MM.1S (cell line): ENCODE data around the gene GPR149.
A peak's percentile ranks its signal among the peaks of the same experiment; 100 is the strongest.

Source experiments
- DNase-seq: peaks from one replicate; pipeline ENCODE4 v3.0.0-alpha.2; 2015
- H2AFZ ChIP-seq: fragments of 300-600 bp; sonication (generic); 2 replicates; pipeline ENCODE4 v1.6.0; 2016; ENCODE audit warnings: antibody characterized with exemption, low read length
- H3F3A ChIP-seq: fragments of 300-600 bp; sonication (generic); 2 replicates; pipeline ENCODE4 v1.6.1; 2016; ENCODE audit warnings: mild to moderate bottlenecking, antibody characterized with exemption, low read length, moderate library complexity, mixed read lengths; ENCODE audit not compliant: insufficient read depth
- H3K27ac ChIP-seq: fragments of 300-600 bp; sonication (generic); 2 replicates; pipeline ENCODE4 v1.5.1; 2016; ENCODE audit warnings: mild to moderate bottlenecking, low read length
- H3K27me3 ChIP-seq: fragments of 300-600 bp; sonication (generic); replicated peaks from 2 replicates; pipeline ENCODE4 v1.6.0; 2016; ENCODE audit warnings: low read length; ENCODE audit not compliant: insufficient read depth
- H3K36me3 ChIP-seq: fragments of 300-600 bp; sonication (generic); replicated peaks from 2 replicates; pipeline ENCODE4 v1.6.1; 2016; ENCODE audit warnings: mild to moderate bottlenecking, low read length, mixed read lengths; ENCODE audit not compliant: insufficient read depth
- H3K4me1 ChIP-seq: fragments of 300-600 bp; sonication (generic); 2 replicates; pipeline ENCODE4 v1.6.1; 2016; ENCODE audit warnings: low read length, mixed read lengths
- H3K4me2 ChIP-seq: fragments of 300-600 bp; sonication (generic); 2 replicates; pipeline ENCODE4 v1.6.0; 2016; ENCODE audit warnings: low read depth, low read length
- H3K4me3 ChIP-seq: fragments of 300-600 bp; sonication (generic); 2 replicates; pipeline ENCODE4 v1.5.1; 2016; ENCODE audit warnings: low read length, mixed read lengths
- H3K79me2 ChIP-seq: fragments of 300-600 bp; sonication (generic); 2 replicates; pipeline ENCODE4 v1.6.1; 2016; ENCODE audit warnings: mixed run types, low read length, mixed read lengths
- H3K9ac ChIP-seq: fragments of 300-600 bp; sonication (generic); 2 replicates; pipeline ENCODE4 v1.6.1; 2016; ENCODE audit warnings: low read length, mixed read lengths
- H3K9me2 ChIP-seq: fragments of 300-600 bp; sonication (generic); replicated peaks from 2 replicates; pipeline ENCODE4 v1.6.1; 2016; ENCODE audit warnings: mild to moderate bottlenecking, low read length, mixed read lengths; ENCODE audit not compliant: insufficient read depth
- H3K9me3 ChIP-seq: fragments of 300-600 bp; sonication (generic); replicated peaks from 2 replicates; pipeline ENCODE4 v1.6.1; 2016; ENCODE audit warnings: mild to moderate bottlenecking, low read length, mixed read lengths; ENCODE audit not compliant: insufficient read depth
- H4K20me1 ChIP-seq: fragments of 300-600 bp; sonication (generic); 2 replicates; pipeline ENCODE4 v1.6.1; 2016; ENCODE audit warnings: mild to moderate bottlenecking, low read length, moderate library complexity, mixed read lengths; ENCODE audit not compliant: insufficient read depth
- CTCF ChIP-seq: fragments of 300-600 bp; sonication (generic); IDR thresholded peaks from 2 replicates; pipeline ENCODE4 v1.5.1; 2016; ENCODE audit warnings: antibody characterized with exemption, low read length, mixed read lengths
- EZH2 ChIP-seq: fragments of 300-600 bp; sonication (generic); optimal IDR thresholded peaks from 2 replicates; pipeline ENCODE3; 2017; ENCODE audit warnings: low read depth, mild to moderate bottlenecking, antibody characterized with exemption, low read length, mixed read lengths
- EZH2phosphoT487 ChIP-seq: fragments of 300-600 bp; sonication (generic); IDR thresholded peaks from 2 replicates; pipeline ENCODE4 v1.6.1; 2018; ENCODE audit warnings: antibody characterized with exemption, low read length

GPR149 gene

GRCh38 chr3:154338570-154338969, 91.4 kb downstream of the GPR149 start:
- Histone ChIP-seq H3K4me2 (no peak overlapping the region), H3K27me3 (no peaks in the 10 kb centered on the region), H3K27ac (no peak overlapping the region), H3K36me3 (no peaks in the 10 kb centered on the region), H3K4me1 (no peaks in the 10 kb centered on the region), H3K9me2 (no peaks in the 10 kb centered on the region), H2AFZ (no peak overlapping the region), H3F3A (no peaks in the 10 kb centered on the region), H3K79me2 (no peaks in the 10 kb centered on the region), H3K9me3 (no peaks in the 10 kb centered on the region), H3K9ac (no peak overlapping the region), H4K20me1 (no peaks in the 10 kb centered on the region), H3K4me3 (no peak overlapping the region)
- TF ChIP-seq EZH2phosphoT487 (no peak), EZH2 (no peak), CTCF (no peak)
- no peak for DNase-seq

- Histone ChIP-seq H3K4me3 (no peak overlapping the region), H3K27me3 (no peaks in the 10 kb centered on the region), H3K4me1 (no peaks in the 10 kb centered on the region), H3K9ac (no peak overlapping the region), H3K36me3 (no peaks in the 10 kb centered on the region), H3K9me2 (no peaks in the 10 kb centered on the region), H2AFZ (no peak overlapping the region), H4K20me1 (no peaks in the 10 kb centered on the region), H3K4me2 (no peak overlapping the region), H3K9me3 (no peaks in the 10 kb centered on the region), H3K79me2 (no peaks in the 10 kb centered on the region), H3K27ac (no peak overlapping the region), H3F3A (no peaks in the 10 kb centered on the region)
- no peak for TF ChIP-seq EZH2phosphoT487
- DNase-seq, result no peak
Observed at GRCh38 chr3:154338008-154338407, 92.0 kb downstream of the GPR149 start.

- no peak overlapping the region for H3K4me3 ChIP-seq
- no peak overlapping the region for H3K4me2 ChIP-seq
- H3K79me2 ChIP-seq, result no peaks in the 10 kb centered on the region
- no peaks in the 10 kb centered on the region for H3F3A ChIP-seq
- no peak overlapping the region for H2AFZ ChIP-seq
- no peak overlapping the region for H3K27ac ChIP-seq
- H3K4me1 ChIP-seq, result no peaks in the 10 kb centered on the region
- H3K9ac ChIP-seq, result no peak overlapping the region
- no peaks in the 10 kb centered on the region for H3K36me3 ChIP-seq
- H3K9me2 ChIP-seq, result no peaks in the 10 kb centered on the region
- no peaks in the 10 kb centered on the region for H3K9me3 ChIP-seq
- DNase-seq, result peak; percentile 54
- no peaks in the 10 kb centered on the region for H3K27me3 ChIP-seq
- no peaks in the 10 kb centered on the region for H4K20me1 ChIP-seq
- peak; percentile 54 for TF ChIP-seq CTCF
- TF ChIP-seq EZH2, result no peak
Observed at GRCh38 chr3:154334973-154335420, 95.0 kb downstream of the GPR149 start.

GRCh38 chr3:154327871-154328270, 102.1 kb downstream of the GPR149 start:
- H3K79me2 ChIP-seq, result peaks cover 15% of the 10 kb centered on the region
- no peak overlapping the region for H3K9ac ChIP-seq
- H3K27ac ChIP-seq, result no peak overlapping the region
- H3K9me3 ChIP-seq, result no peaks in the 10 kb centered on the region
- no peaks in the 10 kb centered on the region for H3K36me3 ChIP-seq
- no peak overlapping the region for H3K4me2 ChIP-seq
- no peaks in the 10 kb centered on the region for H4K20me1 ChIP-seq
- H3K9me2 ChIP-seq, result no peaks in the 10 kb centered on the region
- H3F3A ChIP-seq, result peaks cover 12% of the 10 kb centered on the region; the same call in 1 of the 2 replicates
- H2AFZ ChIP-seq, result no peak overlapping the region
- no peak for TF ChIP-seq CTCF
- TF ChIP-seq EZH2, result no peak
- no peak for TF ChIP-seq EZH2phosphoT487
- peaks cover 6% of the 10 kb centered on the region; the same call in 1 of the 2 replicates for H3K4me1 ChIP-seq
- H3K4me3 ChIP-seq, result no peak overlapping the region
- no peak for DNase-seq
- no peaks in the 10 kb centered on the region for H3K27me3 ChIP-seq
